ENCODE measurements around the gene UBE2R2.
"Not testable (repeated sequence)": the region's sequence is repeated elsewhere in the genome, so short reads cannot be mapped to it uniquely, and the experiment has no call there.

The UBE2R2 gene

DNA sequence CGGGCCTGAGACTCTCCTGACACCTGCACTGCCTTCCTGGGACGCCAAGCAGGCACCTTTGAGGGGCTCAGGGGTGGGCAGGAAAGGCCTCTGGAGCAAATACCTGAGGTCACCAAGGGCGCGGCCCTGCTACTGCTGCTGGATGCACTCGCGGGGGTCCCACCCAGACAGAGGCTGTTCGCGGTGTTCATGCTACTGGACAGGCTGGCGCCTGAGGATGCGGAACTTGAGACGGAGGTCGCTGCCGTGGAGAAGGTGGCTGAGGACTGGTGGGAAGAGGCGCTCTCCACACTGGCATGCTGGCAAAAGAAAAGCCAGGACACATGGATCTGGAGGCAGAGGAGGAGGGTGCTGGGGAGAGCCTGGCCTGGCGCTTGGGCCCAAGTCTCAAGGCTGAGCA is 110.7 kb downstream of the UBE2R2 start:
- DNase-seq (ENCODE audit: low read depth in 2 of 2), result no peak

DNA sequence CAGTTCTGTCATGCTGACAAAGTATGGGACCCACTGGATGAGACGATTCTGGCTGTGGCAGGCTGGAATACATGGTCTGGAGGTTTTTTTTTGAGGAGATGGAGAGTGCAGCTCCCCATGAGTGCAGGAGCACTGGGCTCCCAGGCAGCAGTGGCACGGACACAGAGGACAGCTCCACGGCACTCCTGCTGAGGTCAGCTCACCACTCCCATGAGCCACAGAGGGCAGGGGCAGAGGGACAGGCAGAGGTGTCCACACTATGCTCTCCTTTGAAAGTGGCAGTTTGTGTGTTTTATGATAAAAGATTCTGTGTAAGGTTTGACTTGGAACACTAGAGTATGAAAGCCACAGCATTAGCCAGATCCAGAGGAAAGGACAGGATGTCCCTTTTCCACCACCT is 114.4 kb downstream of the UBE2R2 start:
- no peak for DNase-seq (ENCODE audit: low read depth in 2 of 2)

GRCh38 chr9:33932078-33932807 is 115.3 kb downstream of the UBE2R2 start:
- DNase-seq (ENCODE audit: low read depth in 2 of 2), result no peak

GRCh38 chr9:33934188-33934878 is 117.4 kb downstream of the UBE2R2 start:
- DNase-seq (ENCODE audit: low read depth in 2 of 2), result no peak

GRCh38 chr9:33939924-33940874 is 123.2 kb downstream of the UBE2R2 start:
- no peak for DNase-seq (ENCODE audit: low read depth in 2 of 2)

DNA sequence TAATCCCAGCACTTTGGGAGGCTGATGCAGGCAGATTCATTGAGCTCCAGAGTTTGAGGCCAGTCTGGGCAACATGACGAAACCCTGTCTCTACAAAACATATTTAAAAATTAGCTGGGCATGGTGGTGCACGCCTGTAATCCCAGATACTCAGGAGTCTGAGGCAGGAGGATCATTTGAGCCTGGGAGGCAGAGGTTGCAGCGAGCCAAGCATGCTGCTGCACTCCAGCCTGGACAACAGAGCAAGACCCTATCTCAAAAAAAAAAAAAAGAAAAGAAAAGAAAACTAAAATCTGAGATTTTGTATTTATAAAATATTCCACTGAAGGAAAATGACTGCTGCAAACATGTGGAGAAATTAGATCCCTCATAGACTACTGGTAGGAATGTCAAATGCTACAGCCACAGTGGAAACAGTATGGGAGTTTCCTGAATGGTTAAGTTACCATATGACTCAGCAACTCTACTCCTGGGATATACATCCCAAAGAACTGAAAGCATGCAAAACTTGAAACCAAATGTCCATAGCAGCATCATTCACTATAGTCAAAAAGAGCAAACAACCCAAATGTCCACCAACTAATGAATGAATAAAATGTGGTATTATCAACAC is 125.6 kb downstream of the UBE2R2 start:
- DNase-seq (ENCODE audit: low read depth in 2 of 2), result no peak

DNA sequence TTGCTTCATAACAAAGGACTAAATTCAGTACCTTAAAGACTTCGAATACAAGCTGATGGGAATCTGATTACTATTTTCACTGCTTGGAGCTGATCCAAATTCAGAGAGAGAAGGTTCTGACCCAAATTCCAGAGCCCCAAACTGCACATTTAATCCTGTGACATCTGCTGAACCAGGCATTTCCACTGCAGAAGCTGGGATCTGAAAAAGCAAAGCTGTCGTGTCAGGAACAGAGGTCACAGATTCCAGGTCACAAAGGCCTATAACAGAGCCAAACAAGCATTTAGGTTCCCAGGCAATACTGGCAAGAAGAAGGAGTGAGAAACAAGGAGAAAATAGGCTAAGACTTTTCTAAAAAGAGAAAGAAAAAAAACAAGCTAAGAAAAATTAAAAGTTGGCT is 126.4 kb downstream of the UBE2R2 start:
- DNase-seq (ENCODE audit: low read depth in 2 of 2), result no peak

DNA sequence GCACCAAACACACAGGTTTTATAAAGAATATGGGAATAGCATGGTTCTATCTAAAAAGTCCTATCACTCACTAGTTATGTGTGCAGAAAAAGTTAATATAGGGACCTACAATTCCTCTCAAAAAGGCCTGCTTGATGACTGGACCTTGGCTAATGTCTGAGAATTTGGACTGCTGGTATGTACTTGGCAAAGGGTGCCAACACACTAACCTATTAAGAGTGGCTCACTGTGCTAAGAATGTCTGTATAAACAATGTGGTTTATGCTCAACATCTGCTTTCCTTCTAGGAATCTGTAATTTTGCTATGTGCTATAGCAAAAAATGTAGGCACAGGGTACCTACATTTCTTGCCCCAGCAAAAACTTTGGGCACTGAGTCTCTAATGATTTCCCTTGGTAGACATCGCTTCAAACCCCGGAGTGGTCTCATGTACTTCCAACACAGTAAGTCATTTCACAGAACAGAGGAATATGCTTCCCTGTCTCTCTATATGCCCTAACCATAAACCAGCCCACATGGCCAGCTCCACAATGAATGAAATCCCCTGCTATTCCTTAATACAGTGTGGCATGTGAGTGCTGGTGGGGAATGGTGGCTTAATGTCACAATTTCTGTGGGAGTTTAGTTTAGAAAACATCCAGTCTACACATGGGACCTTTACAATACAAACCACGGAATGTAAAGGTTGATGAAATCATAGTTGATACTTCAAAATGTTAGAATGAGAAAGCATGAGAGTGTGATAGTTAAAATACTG is 130.0 kb downstream of the UBE2R2 start:
- DNase-seq (ENCODE audit: low read depth in 2 of 2), result no peak

DNA sequence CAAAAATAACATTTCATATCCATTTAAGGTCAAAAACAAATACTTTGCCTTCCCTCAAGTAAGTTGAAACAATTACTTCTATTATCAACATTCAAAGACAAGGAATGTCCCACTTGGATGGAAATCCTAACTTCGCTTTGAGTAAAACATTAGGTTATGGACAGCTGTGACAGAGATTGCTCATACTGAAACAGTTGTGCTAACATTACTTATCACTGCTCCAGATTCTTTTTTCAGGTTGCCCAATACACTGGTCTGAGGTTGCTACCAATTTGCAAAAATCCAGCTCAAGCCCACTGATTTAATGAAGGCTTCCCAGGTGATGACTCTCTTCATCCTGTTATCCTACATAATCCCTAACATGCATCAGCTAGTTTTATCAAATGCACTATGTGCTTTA is 133.4 kb downstream of the UBE2R2 start:
- DNase-seq (ENCODE audit: low read depth in 2 of 2), result no peak

GRCh38 chr9:33952066-33952465 is 135.1 kb downstream of the UBE2R2 start:
- DNase-seq (ENCODE audit: low read depth in 2 of 2), result no peak

DNA sequence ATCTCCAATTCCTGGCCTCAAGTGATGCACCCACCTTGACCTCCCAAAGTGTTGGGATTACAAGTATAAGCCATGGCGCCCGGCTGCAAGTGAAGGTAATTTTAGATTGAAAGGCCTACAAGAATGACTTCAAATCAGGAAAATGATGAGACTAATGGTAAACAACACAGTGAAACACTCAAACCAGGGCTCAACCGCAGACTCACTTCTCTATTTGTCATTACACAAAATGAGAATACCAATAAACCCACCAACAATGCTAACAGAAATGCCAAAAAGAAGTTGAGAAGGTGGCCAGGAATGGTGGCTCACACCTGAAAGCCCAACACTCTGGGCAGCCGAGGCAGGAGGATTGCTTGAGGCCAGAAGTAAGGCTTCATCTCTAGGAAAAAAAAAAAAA is 139.6 kb downstream of the UBE2R2 start:
- no peak for DNase-seq (ENCODE audit: low read depth in 2 of 2)

GRCh38 chr9:33959725-33960124 is 142.8 kb downstream of the UBE2R2 start:
- no peak for DNase-seq (ENCODE audit: low read depth in 2 of 2)

GRCh38 chr9:33962468-33962867 is 145.5 kb downstream of the UBE2R2 start:
- not testable (repeated sequence) for DNase-seq (ENCODE audit: low read depth in 2 of 2)

DNA sequence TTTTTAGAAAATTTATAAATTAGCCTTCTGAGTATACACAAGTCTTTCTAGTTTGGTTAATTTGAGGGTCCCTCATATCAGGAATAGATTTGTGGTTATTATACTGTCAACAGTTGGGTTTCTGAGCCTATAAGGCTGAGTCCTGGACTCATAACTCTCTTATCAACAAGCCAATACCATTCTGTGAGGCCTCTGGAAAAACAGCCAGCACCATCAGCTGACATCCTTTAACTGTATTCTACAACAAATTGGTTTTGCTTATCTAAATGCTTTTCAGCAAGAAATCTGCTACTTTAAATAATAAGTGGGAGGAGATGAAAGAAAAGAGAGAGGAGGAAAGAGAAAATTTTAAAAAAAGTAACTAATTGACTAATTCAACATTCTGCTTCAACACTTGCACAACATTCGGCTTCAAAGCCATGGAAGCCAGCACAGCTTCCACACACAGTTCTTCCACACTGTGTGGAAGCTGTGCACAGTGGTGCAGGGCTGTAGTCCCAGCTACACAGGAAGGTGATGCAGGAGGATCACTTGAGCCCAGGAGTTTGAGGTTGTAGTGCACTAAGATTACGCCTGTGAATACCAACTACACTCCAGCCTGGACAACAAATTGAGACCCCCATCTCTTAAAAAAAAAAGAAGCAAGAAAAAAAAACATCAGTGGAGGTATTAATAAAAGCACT is 147.3 kb downstream of the UBE2R2 start:
- DNase-seq (ENCODE audit: low read depth in 2 of 2), result no peak

Measured in stimulated activated CD8-positive, alpha-beta memory T cell treated with anti-CD3 and anti-CD28 coated beads, Interleukin-15, amount 100 ng/mL, for 48 hours (primary cell).